ENCODE results near the gene RPA1. TPM values are rescaled to one million over a fixed set of nuclear protein-coding genes. Genes with fewer than 3 reads are reported as not detected.
"Not testable (repeated sequence)": the region's sequence is repeated elsewhere in the genome, so short reads cannot be mapped to it uniquely, and the experiment has no call there.

RPA1 gene
- total RNA-seq, 2 donors from 2014 or later: 118 to 174 TPM

DNA sequence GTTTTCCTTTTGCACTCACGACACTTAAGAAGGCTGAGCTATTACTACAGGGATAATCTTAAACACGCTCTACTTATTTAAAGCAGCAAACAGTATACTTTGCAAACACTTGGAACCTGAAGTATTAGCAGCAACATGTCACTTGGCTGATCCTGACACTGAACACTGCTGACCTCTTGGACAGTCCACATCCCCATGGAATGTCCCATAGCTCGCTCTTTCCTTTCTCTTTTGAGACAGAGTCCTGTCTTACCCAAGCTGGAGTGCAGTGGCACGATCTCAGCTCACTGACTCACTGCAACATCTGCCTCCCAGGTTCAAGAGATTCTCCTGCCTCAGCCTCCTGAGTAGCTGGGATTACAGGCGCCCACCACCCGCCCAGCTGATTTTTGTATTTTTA lies 26.5 kb upstream of the RPA1 start:
- Mint-ChIP-seq H3K36me3 (no peaks in the 10 kb centered on the region), H3K9me3 (no peaks in the 10 kb centered on the region), H3K27ac (peak overlapping the region in 1 of 2 donors; percentile 61)
- DNase-seq (ENCODE audit: low spot score in 2 of 2) (no peak), ATAC-seq (no peak)

DNA sequence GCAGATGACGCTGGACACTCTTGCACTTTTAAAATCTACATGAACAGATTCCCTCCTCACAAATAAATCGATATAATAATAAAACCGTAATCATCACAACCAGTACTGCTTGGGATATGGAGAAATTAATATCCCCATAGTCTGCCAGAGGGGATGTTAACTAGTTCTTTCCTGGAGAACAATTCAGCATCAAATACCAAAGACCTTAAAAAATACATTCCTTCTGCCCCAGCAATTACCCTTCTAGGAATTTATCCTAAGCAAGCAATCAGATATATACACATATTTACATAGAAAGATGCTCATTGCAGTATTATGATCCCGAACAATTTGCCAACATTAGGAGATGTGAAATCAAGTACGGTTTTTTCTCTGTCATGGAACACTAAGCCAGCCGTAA lies 21.9 kb upstream of the RPA1 start:
- no peak overlapping the region for H3K27ac Mint-ChIP-seq
- no peak for ATAC-seq
- peaks cover 0 to 6% of the 10 kb centered on the region in 2 donors for H3K36me3 Mint-ChIP-seq
- no peaks in the 10 kb centered on the region for H3K9me3 Mint-ChIP-seq
- DNase-seq (ENCODE audit: low spot score in 2 of 2): no peak

DNA sequence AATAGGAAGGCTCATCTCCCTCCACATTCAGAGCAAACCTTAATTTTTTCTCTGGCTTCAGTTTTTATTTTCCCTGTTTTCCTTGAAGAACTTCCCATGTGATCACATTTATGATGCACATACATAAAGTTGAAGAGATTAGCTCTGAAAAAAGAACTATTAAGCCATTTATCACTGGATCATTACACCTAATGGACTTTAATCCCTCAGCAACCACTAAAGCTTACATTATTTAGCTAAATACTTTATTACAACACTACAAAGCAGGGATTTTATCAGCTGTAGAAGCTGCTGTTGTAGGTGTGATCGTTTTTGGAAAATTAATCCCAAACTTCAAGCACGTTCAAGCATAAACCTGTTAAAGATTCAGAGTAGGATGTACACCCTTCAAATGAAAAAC lies 21.2 kb upstream of the RPA1 start:
- no peaks in the 10 kb centered on the region for H3K9me3 Mint-ChIP-seq
- no peak overlapping the region for H3K27ac Mint-ChIP-seq
- peaks cover 0 to 6% of the 10 kb centered on the region in 2 donors for H3K36me3 Mint-ChIP-seq
- ATAC-seq (no peak), DNase-seq (ENCODE audit: low spot score in 2 of 2) (no peak)

DNA sequence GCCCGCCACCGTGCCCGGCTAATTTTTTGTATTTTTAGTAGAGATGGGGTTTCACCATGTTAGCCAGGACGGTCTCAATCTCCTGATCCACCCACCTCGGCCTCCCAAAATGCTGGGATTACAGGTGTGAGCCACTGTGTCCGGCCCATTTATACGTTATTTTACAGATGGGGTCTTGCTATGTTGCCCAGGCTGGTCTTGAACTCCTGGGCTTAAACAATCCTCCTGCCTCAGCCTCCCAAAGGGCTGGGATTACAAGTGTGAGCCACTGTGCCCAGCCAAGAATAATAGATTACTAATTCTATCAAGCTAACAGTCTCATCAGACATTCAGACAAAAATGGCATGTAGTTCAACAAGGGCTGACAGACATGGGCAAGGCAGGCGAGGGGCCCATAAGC lies 20.0 kb upstream of the RPA1 start:
- not testable (repeated sequence) for ATAC-seq
- H3K27ac Mint-ChIP-seq: peak overlapping the region in 1 of 2 donors; percentile 38

GRCh38 chr17:1810450-1811103 lies 19.2 kb upstream of the RPA1 start:
- H3K36me3 Mint-ChIP-seq: peaks cover 0 to 6% of the 10 kb centered on the region in 2 donors
- ATAC-seq (no peak), DNase-seq (ENCODE audit: low spot score in 2 of 2) (no peak)
- no peak overlapping the region for H3K27ac Mint-ChIP-seq
- H3K9me3 Mint-ChIP-seq: no peaks in the 10 kb centered on the region

More for the DNA sequence above, 20.0 kb upstream of the RPA1 start:
- H3K36me3 Mint-ChIP-seq; H3K9me3 Mint-ChIP-seq; DNase-seq (ENCODE audit: low spot score in 2 of 2): not testable (repeated sequence)

GRCh38 chr17:1813088-1813487 lies 16.7 kb upstream of the RPA1 start:
- no peak for ATAC-seq
- H3K27ac Mint-ChIP-seq: peak overlapping the region in 1 of 2 donors; percentile 9
- no peak for DNase-seq (ENCODE audit: low spot score in 2 of 2)
- H3K36me3 Mint-ChIP-seq: peaks cover 0 to 9% of the 10 kb centered on the region in 2 donors
- no peaks in the 10 kb centered on the region for H3K9me3 Mint-ChIP-seq

DNA sequence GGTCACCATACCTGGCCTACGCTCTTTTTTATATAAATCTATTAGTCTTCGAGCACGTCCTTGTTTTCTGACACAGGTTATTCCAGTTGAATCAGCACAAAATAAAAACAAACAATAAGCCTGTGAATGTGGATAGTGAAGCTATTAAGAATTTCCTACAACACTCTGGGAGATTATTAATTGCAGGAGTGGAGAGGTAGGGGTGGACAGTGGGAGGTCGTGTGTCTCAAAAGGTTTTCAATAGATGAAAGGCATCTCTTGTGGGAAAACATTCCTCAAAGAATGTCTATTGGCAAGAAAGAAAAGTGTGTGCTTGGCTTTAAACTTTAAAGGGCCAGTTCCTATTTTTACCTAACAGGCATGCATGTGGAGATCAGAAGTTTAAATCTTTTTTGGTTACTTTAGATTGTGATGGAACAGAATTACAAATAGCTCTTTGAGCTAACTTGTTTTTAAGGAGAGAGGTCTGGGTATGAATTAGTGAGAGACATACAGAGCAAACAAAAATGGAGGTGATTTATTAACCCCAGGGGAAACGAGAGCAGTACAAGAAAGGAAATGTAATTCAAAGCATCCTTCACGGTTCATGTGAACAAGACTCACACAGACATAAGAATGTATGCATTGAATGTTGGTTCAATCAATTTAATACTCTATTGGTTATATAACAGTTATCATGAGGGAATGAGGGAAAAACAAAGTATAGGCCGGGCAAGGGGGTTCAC lies 9.1 kb upstream of the RPA1 start:
- Mint-ChIP-seq H3K36me3 (peaks cover 13 to 15% of the 10 kb centered on the region in 2 donors), H3K9me3 (no peaks in the 10 kb centered on the region), H3K27ac (no peak overlapping the region)
- DNase-seq (ENCODE audit: low spot score in 2 of 2) (no peak), ATAC-seq (no peak)

DNA sequence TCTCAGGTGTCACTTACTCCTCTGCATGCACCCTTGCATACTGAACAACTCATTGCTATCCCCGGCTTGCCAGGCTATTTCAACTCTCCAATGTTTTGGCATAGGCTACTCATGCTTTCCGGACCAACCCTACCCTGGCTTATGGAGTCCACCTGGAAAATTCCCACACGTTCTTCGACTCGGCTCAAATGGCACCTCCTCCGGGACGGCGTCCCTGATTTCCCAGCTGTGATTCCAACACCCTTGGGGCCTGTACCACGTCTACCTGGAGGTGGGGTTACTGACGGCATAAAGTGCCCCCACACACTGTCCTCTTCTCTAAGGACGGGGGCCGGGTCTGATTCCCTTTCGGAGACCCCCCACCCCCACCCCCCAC lies 601 bp upstream of the RPA1 start:
- DNase-seq (ENCODE audit: low spot score in 2 of 2) (peak in 1 of 2 donors; percentile 10), ATAC-seq (peak; percentile 1)
- Mint-ChIP-seq H3K27ac (peak overlapping the region; percentile 83 to 91), H3K36me3 (peaks cover 23 to 40% of the 10 kb centered on the region in 2 donors), H3K9me3 (no peaks in the 10 kb centered on the region)

GRCh38 chr17:1830288-1830687 lies 483 bp downstream of the RPA1 start:
- DNase-seq (ENCODE audit: low spot score in 2 of 2) (peak; percentile 43 to 57), ATAC-seq (peak; percentile 35 to 60)
- Mint-ChIP-seq H3K27ac (peak overlapping the region; percentile 83 to 96), H3K36me3 (peaks cover 19 to 34% of the 10 kb centered on the region in 2 donors), H3K9me3 (no peaks in the 10 kb centered on the region)

DNA sequence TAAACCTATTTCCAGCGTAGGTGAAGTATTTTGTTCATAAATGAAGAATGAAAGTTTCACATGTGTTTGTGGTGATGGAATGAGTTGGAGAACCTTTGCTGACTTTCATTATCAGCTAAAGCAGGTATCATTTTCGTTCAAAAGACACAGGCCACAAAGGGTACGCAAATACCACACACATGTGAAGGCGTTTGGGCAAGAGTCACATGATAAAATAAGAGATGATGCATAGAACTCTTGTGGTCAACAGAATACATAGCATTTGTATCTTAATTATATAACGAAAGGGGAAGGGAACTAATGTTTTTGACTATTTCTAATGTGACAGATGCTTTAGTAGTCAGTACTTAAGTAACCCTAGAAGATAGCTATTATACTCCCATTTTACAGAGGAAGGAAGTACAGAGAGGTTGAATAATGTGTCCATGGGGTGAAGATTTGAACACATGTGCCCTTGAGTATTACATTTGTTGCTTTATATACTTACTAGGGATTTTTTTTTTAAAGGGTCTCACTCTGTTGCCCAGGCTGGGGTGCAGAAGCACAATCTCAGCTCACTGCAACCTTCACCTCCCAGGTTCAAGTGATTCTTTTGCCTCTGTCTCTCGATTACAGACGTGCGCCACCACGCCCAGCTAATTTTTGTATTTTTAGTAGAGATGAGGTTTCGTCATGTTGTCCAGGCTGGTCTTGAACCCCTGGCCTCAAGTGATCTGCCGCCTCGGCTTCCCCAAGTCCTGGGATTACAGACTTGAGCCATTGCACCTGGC lies 4.8 kb downstream of the RPA1 start:
- H3K27ac Mint-ChIP-seq: peak overlapping the region in 1 of 2 donors; percentile 52
- ATAC-seq (peak; percentile 51 to 68), DNase-seq (ENCODE audit: low spot score in 2 of 2) (peak in 1 of 2 donors; percentile 39)
- H3K9me3 Mint-ChIP-seq: no peaks in the 10 kb centered on the region
- H3K36me3 Mint-ChIP-seq: peaks cover 7 to 38% of the 10 kb centered on the region in 2 donors

GRCh38 chr17:1839516-1839915 lies 9.7 kb downstream of the RPA1 start:
- Mint-ChIP-seq H3K9me3 (no peaks in the 10 kb centered on the region), H3K27ac (peak overlapping the region in 1 of 2 donors; percentile 60), H3K36me3 (peaks cover 13 to 23% of the 10 kb centered on the region in 2 donors)
- no peak for DNase-seq (ENCODE audit: low spot score in 2 of 2)
- ATAC-seq: no peak

GRCh38 chr17:1843947-1844346 lies 14.1 kb downstream of the RPA1 start:
- no peaks in the 10 kb centered on the region for H3K9me3 Mint-ChIP-seq
- peaks cover 0 to 7% of the 10 kb centered on the region in 2 donors for H3K36me3 Mint-ChIP-seq
- no peak overlapping the region for H3K27ac Mint-ChIP-seq
- DNase-seq (ENCODE audit: low spot score in 2 of 2): no peak
- ATAC-seq: no peak

GRCh38 chr17:1847191-1847590 lies 17.4 kb downstream of the RPA1 start:
- ATAC-seq: no peak
- Mint-ChIP-seq H3K36me3 (peaks cover 2 to 7% of the 10 kb centered on the region in 2 donors), H3K9me3 (no peaks in the 10 kb centered on the region), H3K27ac (no peak overlapping the region)
- DNase-seq (ENCODE audit: low spot score in 2 of 2): no peak

DNA sequence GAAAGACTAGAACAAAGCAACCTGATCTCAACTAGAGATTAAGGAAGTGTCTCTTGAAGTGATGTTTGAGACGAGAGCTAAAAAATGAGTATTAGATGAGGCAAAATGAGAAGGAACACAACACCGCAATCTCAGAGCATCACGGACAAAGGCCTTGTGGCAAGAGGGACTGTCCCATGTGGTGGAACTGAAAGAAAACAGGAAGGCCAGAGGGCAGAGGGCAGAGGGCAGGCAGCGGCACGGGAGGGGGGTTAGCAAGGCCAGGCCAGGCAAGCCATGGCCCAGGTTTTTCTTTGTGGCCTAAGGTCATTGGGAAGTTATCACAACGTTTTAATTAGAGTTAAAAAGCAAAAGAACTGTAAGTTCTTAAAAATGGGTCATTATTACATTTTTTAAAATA lies 22.5 kb downstream of the RPA1 start:
- peaks cover 10 to 11% of the 10 kb centered on the region in 2 donors for H3K36me3 Mint-ChIP-seq
- DNase-seq (ENCODE audit: low spot score in 2 of 2): no peak
- ATAC-seq: no peak
- H3K9me3 Mint-ChIP-seq: no peaks in the 10 kb centered on the region
- H3K27ac Mint-ChIP-seq: peak overlapping the region in 1 of 2 donors; percentile 14

- Mint-ChIP-seq H3K9me3 (no peaks in the 10 kb centered on the region), H3K36me3 (peaks cover 10 to 11% of the 10 kb centered on the region in 2 donors), H3K27ac (no peak overlapping the region)
- no peak for DNase-seq (ENCODE audit: low spot score in 2 of 2)
- no peak for ATAC-seq
Measured at GRCh38 chr17:1853698-1854097, 23.9 kb downstream of the RPA1 start.

DNA sequence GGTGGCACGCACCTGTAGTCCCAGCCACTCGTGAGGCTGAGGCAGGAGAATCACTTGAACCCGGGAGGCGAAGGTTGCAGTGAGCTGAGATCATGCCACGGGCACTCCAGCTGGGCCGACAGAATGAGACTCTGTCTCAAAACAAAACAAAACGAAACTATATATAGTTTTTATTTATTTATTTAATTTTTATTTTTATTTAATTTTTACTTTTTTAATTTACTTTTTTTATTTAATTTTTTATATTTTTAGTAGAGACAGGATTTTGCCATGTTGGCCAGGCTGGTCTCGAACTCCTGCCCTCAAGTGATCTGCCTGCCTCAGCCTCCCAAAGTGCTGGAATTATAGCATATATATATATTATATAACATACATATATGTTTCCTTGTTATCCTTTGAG lies 26.7 kb downstream of the RPA1 start:
- ATAC-seq; H3K9me3 Mint-ChIP-seq; H3K27ac Mint-ChIP-seq; DNase-seq (ENCODE audit: low spot score in 2 of 2): not testable (repeated sequence)
- H3K36me3 Mint-ChIP-seq: peaks cover 10 to 11% of the 10 kb centered on the region in 2 donors

DNA sequence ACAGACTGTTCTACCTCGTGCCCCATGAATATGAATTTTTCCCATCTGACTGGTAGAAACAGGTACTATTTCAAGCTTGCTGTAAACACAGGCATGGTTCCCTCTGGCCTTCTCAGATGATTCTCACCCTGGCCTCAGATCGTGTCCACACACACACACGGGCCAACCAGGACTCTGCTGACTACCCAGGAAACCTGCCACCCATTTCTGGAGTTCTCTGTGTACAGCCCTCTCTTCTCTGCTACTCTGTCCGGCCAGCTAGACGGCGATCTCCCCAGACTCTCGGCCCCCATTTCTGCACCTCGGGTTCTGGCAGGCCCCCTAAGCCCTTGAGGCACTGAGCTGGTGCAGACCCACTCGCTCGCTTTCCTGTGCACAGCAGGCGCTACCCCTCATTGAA lies 31.2 kb downstream of the RPA1 start:
- DNase-seq (ENCODE audit: low spot score in 2 of 2) (no peak), ATAC-seq (no peak)
- no peak overlapping the region for H3K27ac Mint-ChIP-seq
- no peaks in the 10 kb centered on the region for H3K36me3 Mint-ChIP-seq
- H3K9me3 Mint-ChIP-seq: no peaks in the 10 kb centered on the region
